ENCODE data around the gene MORN1. TPM values are rescaled to one million over a fixed set of nuclear protein-coding genes. Genes with fewer than 3 reads are reported as not detected.

The MORN1 gene
- total RNA-seq, 3 donors from 2014 or later: 6.4 to 7.0 (median 6.7) TPM

GRCh38 chr1:2393471-2393877 is 2.1 kb upstream of the MORN1 start:
- H3K36me3 Mint-ChIP-seq (ENCODE audit: insufficient read depth): peaks cover 18% of the 10 kb centered on the region
- DNase-seq (no peak), ATAC-seq (no peak)
- peak overlapping the region; percentile 90 for H3K4me3 Mint-ChIP-seq
- H3K27me3 Mint-ChIP-seq (ENCODE audit: low read depth): no peaks in the 10 kb centered on the region
- no peaks in the 10 kb centered on the region for H3K9me3 Mint-ChIP-seq
- peaks cover 35% of the 10 kb centered on the region for H3K4me1 Mint-ChIP-seq (ENCODE audit: low read depth)

- DNase-seq (no peak), ATAC-seq (no peak)
- H3K9me3 Mint-ChIP-seq: no peaks in the 10 kb centered on the region
- H3K4me1 Mint-ChIP-seq (ENCODE audit: low read depth): peaks cover 35% of the 10 kb centered on the region
- peaks cover 18% of the 10 kb centered on the region for H3K36me3 Mint-ChIP-seq (ENCODE audit: insufficient read depth)
- H3K4me3 Mint-ChIP-seq: peak overlapping the region; percentile 90
- no peaks in the 10 kb centered on the region for H3K27me3 Mint-ChIP-seq (ENCODE audit: low read depth)
Observed at GRCh38 chr1:2392686-2393085, 1.3 kb upstream of the MORN1 start.

- H3K4me1 Mint-ChIP-seq (ENCODE audit: low read depth): peaks cover 33% of the 10 kb centered on the region
- peak overlapping the region; percentile 90 for H3K4me3 Mint-ChIP-seq
- no peak for DNase-seq
- H3K9me3 Mint-ChIP-seq: no peaks in the 10 kb centered on the region
- peak; percentile 23 to 26 for ATAC-seq
- H3K36me3 Mint-ChIP-seq (ENCODE audit: insufficient read depth): peaks cover 15% of the 10 kb centered on the region
- no peaks in the 10 kb centered on the region for H3K27me3 Mint-ChIP-seq (ENCODE audit: low read depth)
Observed at GRCh38 chr1:2391931-2392509, 666 bp upstream of the MORN1 start.

GRCh38 chr1:2389644-2390043 is 1.7 kb downstream of the MORN1 start:
- peaks cover 24% of the 10 kb centered on the region for H3K4me1 Mint-ChIP-seq (ENCODE audit: low read depth)
- H3K27me3 Mint-ChIP-seq (ENCODE audit: low read depth): no peaks in the 10 kb centered on the region
- no peak for ATAC-seq

GRCh38 chr1:2388004-2388913 is 3.1 kb downstream of the MORN1 start:
- no peak for ATAC-seq
- peaks cover 11% of the 10 kb centered on the region for H3K4me1 Mint-ChIP-seq (ENCODE audit: low read depth)
- H3K9me3 Mint-ChIP-seq: no peaks in the 10 kb centered on the region
- H3K36me3 Mint-ChIP-seq (ENCODE audit: insufficient read depth): peaks cover 6% of the 10 kb centered on the region
- no peak overlapping the region for H3K4me3 Mint-ChIP-seq
- DNase-seq: no peak
- no peaks in the 10 kb centered on the region for H3K27me3 Mint-ChIP-seq (ENCODE audit: low read depth)

More at GRCh38 chr1:2389644-2390043, 1.7 kb downstream of the MORN1 start:
- H3K36me3 Mint-ChIP-seq (ENCODE audit: insufficient read depth): peaks cover 13% of the 10 kb centered on the region
- no peak for DNase-seq
- H3K4me3 Mint-ChIP-seq: peak overlapping the region; percentile 81
- no peaks in the 10 kb centered on the region for H3K9me3 Mint-ChIP-seq

GRCh38 chr1:2386636-2387611 is 4.4 kb downstream of the MORN1 start:
- DNase-seq (no peak), ATAC-seq (no peak)
- Mint-ChIP-seq H3K36me3 (ENCODE audit: insufficient read depth) (no peaks in the 10 kb centered on the region), H3K4me3 (no peak overlapping the region), H3K27me3 (ENCODE audit: low read depth) (no peaks in the 10 kb centered on the region), H3K4me1 (ENCODE audit: low read depth) (no peaks in the 10 kb centered on the region), H3K9me3 (no peaks in the 10 kb centered on the region)

GRCh38 chr1:2385606-2386280 is 5.6 kb downstream of the MORN1 start:
- ATAC-seq (no peak), DNase-seq (no peak)
- Mint-ChIP-seq H3K9me3 (no peaks in the 10 kb centered on the region), H3K27me3 (ENCODE audit: low read depth) (no peaks in the 10 kb centered on the region), H3K4me3 (no peak overlapping the region), H3K36me3 (ENCODE audit: insufficient read depth) (no peaks in the 10 kb centered on the region), H3K4me1 (ENCODE audit: low read depth) (no peaks in the 10 kb centered on the region)

- Mint-ChIP-seq H3K36me3 (ENCODE audit: insufficient read depth) (no peaks in the 10 kb centered on the region), H3K9me3 (no peaks in the 10 kb centered on the region), H3K4me1 (ENCODE audit: low read depth) (no peaks in the 10 kb centered on the region), H3K4me3 (no peak overlapping the region), H3K27me3 (ENCODE audit: low read depth) (no peaks in the 10 kb centered on the region)
- ATAC-seq (no peak), DNase-seq (no peak)
Observed at GRCh38 chr1:2384941-2385481, 6.3 kb downstream of the MORN1 start.

- no peak for ATAC-seq
- no peaks in the 10 kb centered on the region for H3K36me3 Mint-ChIP-seq (ENCODE audit: insufficient read depth)
- no peaks in the 10 kb centered on the region for H3K9me3 Mint-ChIP-seq
- no peaks in the 10 kb centered on the region for H3K4me1 Mint-ChIP-seq (ENCODE audit: low read depth)
- H3K27me3 Mint-ChIP-seq (ENCODE audit: low read depth): no peaks in the 10 kb centered on the region
- no peak for DNase-seq
- H3K4me3 Mint-ChIP-seq: no peak overlapping the region
Observed at GRCh38 chr1:2384130-2384860, 7.1 kb downstream of the MORN1 start.

- Mint-ChIP-seq H3K36me3 (ENCODE audit: insufficient read depth) (no peaks in the 10 kb centered on the region), H3K4me3 (no peak overlapping the region), H3K9me3 (no peaks in the 10 kb centered on the region), H3K27me3 (ENCODE audit: low read depth) (no peaks in the 10 kb centered on the region), H3K4me1 (ENCODE audit: low read depth) (no peaks in the 10 kb centered on the region)
- DNase-seq (no peak), ATAC-seq (no peak)
Observed at GRCh38 chr1:2383576-2383975, 7.8 kb downstream of the MORN1 start.

GRCh38 chr1:2382621-2383361 is 8.6 kb downstream of the MORN1 start:
- no peaks in the 10 kb centered on the region for H3K36me3 Mint-ChIP-seq (ENCODE audit: insufficient read depth)
- no peaks in the 10 kb centered on the region for H3K9me3 Mint-ChIP-seq
- H3K27me3 Mint-ChIP-seq (ENCODE audit: low read depth): no peaks in the 10 kb centered on the region
- ATAC-seq (peak in 1 of 2 donors; percentile 50), DNase-seq (no peak)
- H3K4me3 Mint-ChIP-seq: no peak overlapping the region
- H3K4me1 Mint-ChIP-seq (ENCODE audit: low read depth): no peaks in the 10 kb centered on the region

- no peaks in the 10 kb centered on the region for H3K4me1 Mint-ChIP-seq (ENCODE audit: low read depth)
- DNase-seq (peak; percentile 75), ATAC-seq (peak; percentile 97)
- H3K36me3 Mint-ChIP-seq (ENCODE audit: insufficient read depth): no peaks in the 10 kb centered on the region
- no peaks in the 10 kb centered on the region for H3K9me3 Mint-ChIP-seq
- no peak overlapping the region for H3K4me3 Mint-ChIP-seq
- H3K27me3 Mint-ChIP-seq (ENCODE audit: low read depth): no peaks in the 10 kb centered on the region
Observed at GRCh38 chr1:2381741-2382620, 9.4 kb downstream of the MORN1 start.

Measured in activated T-cell treated with anti-CD3 and anti-CD28 coated beads, Interleukin-2, amount 50 U/mL, for 4 hours (primary cell).